ENCODE results near the gene P3H4. TPM values are rescaled to one million over a fixed set of nuclear protein-coding genes. Genes with fewer than 3 reads are reported as not detected.

P3H4 gene
- total RNA-seq, 2 donors from 2014 or later: 15.8 to 19.6 TPM

DNA sequence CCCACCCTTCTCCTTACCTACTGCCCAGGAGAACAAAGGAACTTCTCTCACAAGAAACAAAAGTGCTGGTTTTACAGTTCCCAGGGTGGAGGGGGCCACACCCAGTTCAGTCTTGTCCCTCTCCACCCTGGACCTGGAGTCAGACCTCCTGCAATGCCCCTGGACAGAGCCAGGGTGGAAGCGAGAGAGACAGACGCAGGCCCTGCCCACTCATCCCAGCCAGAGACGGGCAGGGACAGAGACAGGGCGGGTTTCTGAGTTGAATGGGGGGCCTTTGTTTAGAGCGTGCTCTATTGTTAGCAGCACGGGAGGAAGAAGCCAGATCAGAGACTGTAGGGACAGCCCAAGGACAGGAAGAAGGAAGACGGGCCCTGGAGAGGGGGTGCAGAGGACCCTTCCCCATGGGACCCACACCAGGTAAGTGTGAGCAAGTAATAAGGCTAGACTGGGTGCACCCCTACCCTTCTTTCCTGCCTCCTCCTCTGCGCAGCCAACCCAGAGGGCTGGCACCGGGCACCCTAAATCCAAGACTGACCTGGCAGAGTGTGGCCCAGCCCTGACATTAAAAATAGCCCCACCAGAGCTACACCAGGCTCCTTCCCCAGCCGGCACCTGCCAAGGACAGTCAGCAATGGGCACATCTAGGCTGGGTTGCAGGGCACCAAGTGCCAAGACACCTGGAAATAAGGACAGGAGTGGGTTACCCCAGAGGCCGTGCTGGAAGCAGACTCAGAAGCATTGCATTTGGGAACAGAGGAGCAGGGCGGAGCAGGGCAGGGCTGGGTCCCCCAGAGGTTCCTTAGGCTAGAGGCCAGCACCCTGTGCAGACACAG is 36.1 kb downstream of the P3H4 start:
- Histone ChIP-seq H3K9me3 (no peaks in the 10 kb centered on the region), H3K4me3 (no peak overlapping the region), H3K27me3 (replicated peaks; ENCODE audit: insufficient read depth) (no peaks in the 10 kb centered on the region), H3K36me3 (peaks cover 0 to 4% of the 10 kb centered on the region in 2 donors), H3K4me1 (replicated peaks) (peaks cover 54% of the 10 kb centered on the region), H3K27ac (peak overlapping the region; percentile 83 to 88)
- no peak for DNase-seq (ENCODE audit: low spot score)
- intact Hi-C loops (cut with DNase I): no loop called here
- TF ChIP-seq POLR2AphosphoS5 (IDR thresholded peaks at IDR 0.05): no peak
- no peak for TF ChIP-seq POLR2A (IDR thresholded peaks at IDR 0.05)
- TF ChIP-seq, protein P1, sequence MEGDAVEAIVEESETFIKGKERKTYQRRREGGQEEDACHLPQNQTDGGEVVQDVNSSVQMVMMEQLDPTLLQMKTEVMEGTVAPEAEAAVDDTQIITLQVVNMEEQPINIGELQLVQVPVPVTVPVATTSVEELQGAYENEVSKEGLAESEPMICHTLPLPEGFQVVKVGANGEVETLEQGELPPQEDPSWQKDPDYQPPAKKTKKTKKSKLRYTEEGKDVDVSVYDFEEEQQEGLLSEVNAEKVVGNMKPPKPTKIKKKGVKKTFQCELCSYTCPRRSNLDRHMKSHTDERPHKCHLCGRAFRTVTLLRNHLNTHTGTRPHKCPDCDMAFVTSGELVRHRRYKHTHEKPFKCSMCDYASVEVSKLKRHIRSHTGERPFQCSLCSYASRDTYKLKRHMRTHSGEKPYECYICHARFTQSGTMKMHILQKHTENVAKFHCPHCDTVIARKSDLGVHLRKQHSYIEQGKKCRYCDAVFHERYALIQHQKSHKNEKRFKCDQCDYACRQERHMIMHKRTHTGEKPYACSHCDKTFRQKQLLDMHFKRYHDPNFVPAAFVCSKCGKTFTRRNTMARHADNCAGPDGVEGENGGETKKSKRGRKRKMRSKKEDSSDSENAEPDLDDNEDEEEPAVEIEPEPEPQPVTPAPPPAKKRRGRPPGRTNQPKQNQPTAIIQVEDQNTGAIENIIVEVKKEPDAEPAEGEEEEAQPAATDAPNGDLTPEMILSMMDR (IDR thresholded peaks at IDR 0.05): no peak
- 50% methylated on average over 12 of the region's 12 CpGs for WGBS

DNA sequence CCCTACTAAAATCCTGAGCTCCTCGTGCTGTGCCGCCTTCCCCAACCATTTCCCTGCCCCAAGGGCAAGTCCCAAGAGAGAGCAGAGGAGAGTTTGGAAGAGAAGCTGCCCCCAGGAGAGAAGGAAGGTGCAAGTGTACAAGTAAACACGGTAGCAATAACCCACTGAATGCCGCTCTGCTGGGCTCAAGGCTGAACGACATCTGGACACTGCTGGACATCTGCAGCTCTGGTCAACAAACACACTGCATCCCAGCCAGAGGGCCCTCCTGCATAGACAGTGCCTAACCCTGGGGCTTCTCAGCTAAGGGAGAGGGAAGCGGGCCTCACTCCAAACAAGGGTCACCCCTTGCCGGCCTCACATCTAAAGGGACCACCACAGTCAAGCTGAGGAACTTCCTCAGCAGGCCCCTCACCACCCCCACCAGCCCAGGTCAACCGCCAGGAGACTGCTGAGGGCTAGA is 38.0 kb downstream of the P3H4 start:
- intact Hi-C loops (cut with DNase I): no loop called here
- H3K27me3 ChIP-seq (replicated peaks; ENCODE audit: insufficient read depth): no peaks in the 10 kb centered on the region
- H3K9me3 ChIP-seq: no peaks in the 10 kb centered on the region
- peaks cover 54% of the 10 kb centered on the region for H3K4me1 ChIP-seq (replicated peaks)
- TF ChIP-seq POLR2A (IDR thresholded peaks at IDR 0.05) (no peak), POLR2AphosphoS5 (IDR thresholded peaks at IDR 0.05) (no peak)
- TF ChIP-seq, protein P1 (IDR thresholded peaks at IDR 0.05): no peak
- H3K36me3 ChIP-seq: peaks cover 0 to 9% of the 10 kb centered on the region in 2 donors
- no peak for DNase-seq (ENCODE audit: low spot score)
- H3K4me3 ChIP-seq: no peak overlapping the region
- 45% methylated on average over 8 of the region's 8 CpGs for WGBS
- peak overlapping the region; percentile 83 to 88 for H3K27ac ChIP-seq

DNA sequence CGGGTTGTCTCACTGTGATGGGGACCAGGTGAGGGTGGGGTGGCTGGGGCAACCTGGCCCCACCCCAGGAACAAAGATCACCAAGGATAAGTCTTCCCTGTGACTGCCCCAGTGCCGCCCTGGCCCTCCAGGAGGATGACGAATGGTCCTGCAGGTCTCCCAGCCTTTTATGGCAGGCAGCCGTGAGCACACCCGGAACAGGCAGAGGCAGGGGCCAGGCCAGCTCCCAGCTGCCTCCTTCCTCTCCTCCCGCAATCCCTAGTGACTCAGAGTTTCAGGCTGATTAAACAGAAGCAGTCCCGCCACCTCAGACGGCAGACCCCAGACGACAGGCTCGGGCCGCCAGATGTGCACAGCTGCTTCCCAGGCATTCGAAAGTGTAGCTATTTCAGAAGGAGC is 38.6 kb downstream of the P3H4 start:
- peaks cover 0 to 9% of the 10 kb centered on the region in 2 donors for H3K36me3 ChIP-seq
- TF ChIP-seq, protein P1 (IDR thresholded peaks at IDR 0.05): peak in 1 of 4 experiments; percentile 25
- TF ChIP-seq POLR2AphosphoS5 (IDR thresholded peaks at IDR 0.05) (peak; percentile 87), POLR2A (IDR thresholded peaks at IDR 0.05) (peak; percentile 50)
- H3K27ac ChIP-seq: peak overlapping the region; percentile 83 to 88
- 25% methylated on average over 12 of the region's 12 CpGs for WGBS
- intact Hi-C loops (cut with DNase I): no loop called here
- H3K9me3 ChIP-seq: no peaks in the 10 kb centered on the region
- peak; percentile 89 for DNase-seq (ENCODE audit: low spot score)
- no peak overlapping the region for H3K4me3 ChIP-seq
- peaks cover 54% of the 10 kb centered on the region for H3K4me1 ChIP-seq (replicated peaks)
- H3K27me3 ChIP-seq (replicated peaks; ENCODE audit: insufficient read depth): no peaks in the 10 kb centered on the region

DNA sequence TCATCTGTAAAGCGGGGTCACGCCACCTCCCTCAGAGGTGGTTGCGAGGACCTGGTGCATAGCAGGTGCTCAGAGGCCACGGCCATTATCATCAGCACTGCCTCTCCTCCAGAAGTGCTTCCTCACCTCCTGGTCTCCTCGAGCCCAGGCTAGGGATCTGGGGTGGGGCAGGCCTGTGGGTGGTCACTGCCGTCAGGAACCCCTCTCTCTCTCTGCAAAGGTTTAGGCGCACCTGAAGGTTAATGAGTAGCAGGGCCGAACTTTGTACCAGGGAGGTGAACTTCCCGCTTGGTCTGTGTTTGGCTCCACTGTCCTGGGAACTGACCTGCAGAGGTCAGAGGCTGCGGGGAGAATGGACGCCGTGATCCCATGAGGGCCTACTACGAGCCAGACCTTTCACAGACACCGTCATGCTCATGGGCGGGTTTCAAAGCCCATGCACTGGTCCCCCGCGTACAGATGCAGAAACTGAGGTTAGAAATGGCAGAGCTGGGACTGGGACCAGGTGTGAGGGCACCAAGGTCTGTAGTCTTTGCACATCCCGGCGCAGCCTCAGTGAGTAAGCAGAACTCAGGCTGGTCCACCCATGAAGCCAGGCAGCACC is 39.1 kb downstream of the P3H4 start:
- no peak for DNase-seq (ENCODE audit: low spot score)

More for the DNA sequence above, 39.1 kb downstream of the P3H4 start:
- peak overlapping the region; percentile 83 to 88 for H3K27ac ChIP-seq
- peaks cover 51% of the 10 kb centered on the region for H3K4me1 ChIP-seq (replicated peaks)
- no peaks in the 10 kb centered on the region for H3K9me3 ChIP-seq
- TF ChIP-seq, protein P1 (IDR thresholded peaks at IDR 0.05): no peak
- TF ChIP-seq POLR2A (IDR thresholded peaks at IDR 0.05): no peak
- no peak for TF ChIP-seq POLR2AphosphoS5 (IDR thresholded peaks at IDR 0.05)
- WGBS: 72% methylated on average over 19 of the region's 19 CpGs
- H3K36me3 ChIP-seq: peaks cover 2 to 11% of the 10 kb centered on the region in 2 donors
- H3K27me3 ChIP-seq (replicated peaks; ENCODE audit: insufficient read depth): no peaks in the 10 kb centered on the region
- intact Hi-C loops (cut with DNase I): no loop called here
- H3K4me3 ChIP-seq: no peak overlapping the region
